ENCODE measurements around the gene SPRN.
"Not testable (repeated sequence)": the region's sequence is repeated elsewhere in the genome, so short reads cannot be mapped to it uniquely, and the experiment has no call there.

The SPRN gene

GRCh38 chr10:133431888-133432613, 7.6 kb upstream of the SPRN start:
- H3K27me3 ChIP-seq (ENCODE audit: control insufficient read depth in 1 of 2, insufficient read depth in 2 of 2, low read length in 2 of 2); H3K9ac ChIP-seq (ENCODE audit: low read length in 2 of 2); H3K9me3 ChIP-seq (ENCODE audit: control insufficient read depth in 2 of 2, low read length in 2 of 2); H3K4me1 ChIP-seq (ENCODE audit: control insufficient read depth, insufficient read depth, low read length); H3K36me3 ChIP-seq (ENCODE audit: control insufficient read depth in 2 of 2, insufficient read depth in 2 of 2, low read length in 2 of 2); H3K27ac ChIP-seq (ENCODE audit: low read length); H3K4me3 ChIP-seq (ENCODE audit: low read length in 2 of 2): not testable (repeated sequence)

GRCh38 chr10:133429571-133429970, 5.1 kb upstream of the SPRN start:
- not testable (repeated sequence) for H3K36me3 ChIP-seq (ENCODE audit: control insufficient read depth in 2 of 2, insufficient read depth in 2 of 2, low read length in 2 of 2); H3K27me3 ChIP-seq (ENCODE audit: control insufficient read depth in 1 of 2, insufficient read depth in 2 of 2, low read length in 2 of 2); H3K4me3 ChIP-seq (ENCODE audit: low read length in 2 of 2); H3K9ac ChIP-seq (ENCODE audit: low read length in 2 of 2); H3K4me1 ChIP-seq (ENCODE audit: control insufficient read depth, insufficient read depth, low read length); H3K9me3 ChIP-seq (ENCODE audit: control insufficient read depth in 2 of 2, low read length in 2 of 2); H3K27ac ChIP-seq (ENCODE audit: low read length)

- H3K36me3 ChIP-seq (ENCODE audit: control insufficient read depth in 2 of 2, insufficient read depth in 2 of 2, low read length in 2 of 2) = peaks cover 0 to 15% of the 10 kb centered on the region in 2 donors
- H3K27me3 ChIP-seq (ENCODE audit: control insufficient read depth in 1 of 2, insufficient read depth in 2 of 2, low read length in 2 of 2); H3K4me3 ChIP-seq (ENCODE audit: low read length in 2 of 2); H3K9me3 ChIP-seq (ENCODE audit: control insufficient read depth in 2 of 2, low read length in 2 of 2); H3K9ac ChIP-seq (ENCODE audit: low read length in 2 of 2); H3K4me1 ChIP-seq (ENCODE audit: control insufficient read depth, insufficient read depth, low read length); H3K27ac ChIP-seq (ENCODE audit: low read length): not testable (repeated sequence)
Measured at GRCh38 chr10:133424102-133424501, 323 bp downstream of the SPRN start.

GRCh38 chr10:133422807-133423771, 1.3 kb downstream of the SPRN start:
- H3K9me3 ChIP-seq (ENCODE audit: control insufficient read depth in 2 of 2, low read length in 2 of 2) = no peaks in the 10 kb centered on the region
- H3K4me1 ChIP-seq (ENCODE audit: control insufficient read depth, insufficient read depth, low read length) = no peaks in the 10 kb centered on the region
- H3K4me3 ChIP-seq (ENCODE audit: low read length in 2 of 2) = no peak overlapping the region
- no peak overlapping the region for H3K9ac ChIP-seq (ENCODE audit: low read length in 2 of 2)
- H3K27me3 ChIP-seq (ENCODE audit: control insufficient read depth in 1 of 2, insufficient read depth in 2 of 2, low read length in 2 of 2) = peaks cover 2 to 4% of the 10 kb centered on the region in 2 donors
- no peak overlapping the region for H3K27ac ChIP-seq (ENCODE audit: low read length)
- peaks cover 5 to 19% of the 10 kb centered on the region in 2 donors for H3K36me3 ChIP-seq (ENCODE audit: control insufficient read depth in 2 of 2, insufficient read depth in 2 of 2, low read length in 2 of 2)

- peaks cover 2 to 4% of the 10 kb centered on the region in 2 donors for H3K27me3 ChIP-seq (ENCODE audit: control insufficient read depth in 1 of 2, insufficient read depth in 2 of 2, low read length in 2 of 2)
Measured at GRCh38 chr10:133422223-133422806, 2.1 kb downstream of the SPRN start.

GRCh38 chr10:133421336-133422222, 2.8 kb downstream of the SPRN start:
- Histone ChIP-seq H3K4me3 (ENCODE audit: low read length in 2 of 2) (no peak overlapping the region), H3K27me3 (ENCODE audit: control insufficient read depth in 1 of 2, insufficient read depth in 2 of 2, low read length in 2 of 2) (peaks cover 2 to 4% of the 10 kb centered on the region in 2 donors), H3K4me1 (ENCODE audit: control insufficient read depth, insufficient read depth, low read length) (no peaks in the 10 kb centered on the region), H3K36me3 (ENCODE audit: control insufficient read depth in 2 of 2, insufficient read depth in 2 of 2, low read length in 2 of 2) (peaks cover 5 to 19% of the 10 kb centered on the region in 2 donors), H3K27ac (ENCODE audit: low read length) (no peak overlapping the region), H3K9ac (ENCODE audit: low read length in 2 of 2) (no peak overlapping the region), H3K9me3 (ENCODE audit: control insufficient read depth in 2 of 2, low read length in 2 of 2) (no peaks in the 10 kb centered on the region)

More at GRCh38 chr10:133422223-133422806, 2.1 kb downstream of the SPRN start:
- no peaks in the 10 kb centered on the region for H3K4me1 ChIP-seq (ENCODE audit: control insufficient read depth, insufficient read depth, low read length)
- no peak overlapping the region for H3K9ac ChIP-seq (ENCODE audit: low read length in 2 of 2)
- H3K27ac ChIP-seq (ENCODE audit: low read length) = no peak overlapping the region
- H3K4me3 ChIP-seq (ENCODE audit: low read length in 2 of 2) = no peak overlapping the region
- no peaks in the 10 kb centered on the region for H3K9me3 ChIP-seq (ENCODE audit: control insufficient read depth in 2 of 2, low read length in 2 of 2)
- peaks cover 5 to 19% of the 10 kb centered on the region in 2 donors for H3K36me3 ChIP-seq (ENCODE audit: control insufficient read depth in 2 of 2, insufficient read depth in 2 of 2, low read length in 2 of 2)

- peaks cover 5 to 19% of the 10 kb centered on the region in 2 donors for H3K36me3 ChIP-seq (ENCODE audit: control insufficient read depth in 2 of 2, insufficient read depth in 2 of 2, low read length in 2 of 2)
- H3K27ac ChIP-seq (ENCODE audit: low read length) = no peak overlapping the region
Measured at GRCh38 chr10:133420579-133420978, 3.8 kb downstream of the SPRN start.

GRCh38 chr10:133420028-133420427, 4.4 kb downstream of the SPRN start:
- H3K4me3 ChIP-seq (ENCODE audit: low read length in 2 of 2) = no peak overlapping the region
- peaks cover 2 to 4% of the 10 kb centered on the region in 2 donors for H3K27me3 ChIP-seq (ENCODE audit: control insufficient read depth in 1 of 2, insufficient read depth in 2 of 2, low read length in 2 of 2)
- no peaks in the 10 kb centered on the region for H3K9me3 ChIP-seq (ENCODE audit: control insufficient read depth in 2 of 2, low read length in 2 of 2)
- H3K9ac ChIP-seq (ENCODE audit: low read length in 2 of 2) = no peak overlapping the region
- peaks cover 5 to 21% of the 10 kb centered on the region in 2 donors for H3K36me3 ChIP-seq (ENCODE audit: control insufficient read depth in 2 of 2, insufficient read depth in 2 of 2, low read length in 2 of 2)
- no peak overlapping the region for H3K27ac ChIP-seq (ENCODE audit: low read length)
- no peaks in the 10 kb centered on the region for H3K4me1 ChIP-seq (ENCODE audit: control insufficient read depth, insufficient read depth, low read length)

More at GRCh38 chr10:133420579-133420978, 3.8 kb downstream of the SPRN start:
- Histone ChIP-seq H3K9ac (ENCODE audit: low read length in 2 of 2) (no peak overlapping the region), H3K4me1 (ENCODE audit: control insufficient read depth, insufficient read depth, low read length) (no peaks in the 10 kb centered on the region), H3K9me3 (ENCODE audit: control insufficient read depth in 2 of 2, low read length in 2 of 2) (no peaks in the 10 kb centered on the region), H3K27me3 (ENCODE audit: control insufficient read depth in 1 of 2, insufficient read depth in 2 of 2, low read length in 2 of 2) (peaks cover 2 to 4% of the 10 kb centered on the region in 2 donors), H3K4me3 (ENCODE audit: low read length in 2 of 2) (no peak overlapping the region)

- Histone ChIP-seq H3K9me3 (ENCODE audit: control insufficient read depth in 2 of 2, low read length in 2 of 2) (no peaks in the 10 kb centered on the region), H3K4me1 (ENCODE audit: control insufficient read depth, insufficient read depth, low read length) (no peaks in the 10 kb centered on the region), H3K27me3 (ENCODE audit: control insufficient read depth in 1 of 2, insufficient read depth in 2 of 2, low read length in 2 of 2) (peaks cover 2 to 4% of the 10 kb centered on the region in 2 donors), H3K9ac (ENCODE audit: low read length in 2 of 2) (no peak overlapping the region), H3K27ac (ENCODE audit: low read length) (no peak overlapping the region), H3K36me3 (ENCODE audit: control insufficient read depth in 2 of 2, insufficient read depth in 2 of 2, low read length in 2 of 2) (peaks cover 5 to 21% of the 10 kb centered on the region in 2 donors), H3K4me3 (ENCODE audit: low read length in 2 of 2) (no peak overlapping the region)
Measured at GRCh38 chr10:133419211-133419950, 5.0 kb downstream of the SPRN start.
